HG03558 (cell line): Measurements from ENCODE around the gene U2AF1L4.
A peak's percentile ranks its signal among the peaks of the same experiment; 100 is the strongest.

Source experiments
- ATAC-seq: cut with Tn5 transposase; IDR thresholded peaks from one replicate; pipeline ENCODE4 v1.9.1; 2021; ENCODE audit warnings: moderate number of reproducible peaks; ENCODE audit not compliant: unreplicated experiment; ENCODE audit errors: extremely low read depth

The U2AF1L4 gene

GRCh38 chr19:35743640-35744429, 1.4 kb downstream of the U2AF1L4 start:
- ATAC-seq, result no peak

DNA sequence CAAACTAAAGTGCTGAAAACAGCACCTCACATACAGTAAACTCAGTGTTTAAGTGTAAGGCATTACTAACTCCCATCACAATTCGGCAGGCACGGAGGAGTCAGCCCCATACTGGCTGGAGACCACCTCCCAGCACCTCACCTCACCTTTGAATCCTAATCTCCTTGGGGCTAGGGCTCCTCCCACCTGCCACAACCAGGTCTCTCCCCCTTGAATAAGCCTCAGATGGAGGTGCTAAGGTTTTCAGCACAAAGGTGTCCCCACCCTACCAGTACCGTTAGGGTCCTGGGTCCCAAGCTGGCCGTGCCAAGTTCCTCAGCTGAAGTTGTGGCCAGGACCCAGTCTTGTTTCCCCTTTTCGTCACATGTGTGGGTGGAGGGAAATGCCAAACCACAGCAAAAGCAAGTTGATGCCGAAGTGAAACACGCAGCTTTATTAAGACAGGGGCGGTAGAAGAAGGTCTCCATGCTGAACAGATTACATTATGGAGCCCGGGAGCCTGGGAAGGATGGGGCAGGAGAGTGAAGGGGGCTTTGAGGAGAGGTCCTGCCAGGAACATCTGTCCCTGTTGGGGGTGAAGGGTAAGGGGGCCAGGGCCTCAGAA, 3.0 kb downstream of the U2AF1L4 start, which contains the start of gene IGFLR1:
Gene IGFLR1, minus strand, starts transcription at position 332 of the 604 bp plus-strand sequence. CDS start 1,272 bp downstream, outside the sequence.
- no peak for ATAC-seq

DNA sequence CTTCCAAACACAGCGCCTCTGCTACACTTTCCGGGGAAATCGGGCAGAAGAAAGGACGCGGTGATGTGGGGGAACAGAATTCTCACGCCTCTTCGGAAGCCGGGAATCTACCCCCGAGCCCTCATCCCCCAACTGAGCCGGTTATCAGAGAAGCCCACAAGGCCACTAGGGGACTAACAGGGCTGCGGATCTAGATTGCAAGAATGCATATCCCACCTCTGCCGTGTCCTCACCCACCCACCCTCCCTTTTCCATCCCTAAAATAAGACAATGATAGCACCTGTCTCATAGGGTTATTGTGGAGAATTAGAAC, 4.1 kb downstream of the U2AF1L4 start:
- no peak for ATAC-seq

- peak; percentile 28 for ATAC-seq
Observed at GRCh38 chr19:35740423-35741202, 4.6 kb downstream of the U2AF1L4 start.

- ATAC-seq, result no peak
Observed at GRCh38 chr19:35740108-35740422, 5.2 kb downstream of the U2AF1L4 start.

DNA sequence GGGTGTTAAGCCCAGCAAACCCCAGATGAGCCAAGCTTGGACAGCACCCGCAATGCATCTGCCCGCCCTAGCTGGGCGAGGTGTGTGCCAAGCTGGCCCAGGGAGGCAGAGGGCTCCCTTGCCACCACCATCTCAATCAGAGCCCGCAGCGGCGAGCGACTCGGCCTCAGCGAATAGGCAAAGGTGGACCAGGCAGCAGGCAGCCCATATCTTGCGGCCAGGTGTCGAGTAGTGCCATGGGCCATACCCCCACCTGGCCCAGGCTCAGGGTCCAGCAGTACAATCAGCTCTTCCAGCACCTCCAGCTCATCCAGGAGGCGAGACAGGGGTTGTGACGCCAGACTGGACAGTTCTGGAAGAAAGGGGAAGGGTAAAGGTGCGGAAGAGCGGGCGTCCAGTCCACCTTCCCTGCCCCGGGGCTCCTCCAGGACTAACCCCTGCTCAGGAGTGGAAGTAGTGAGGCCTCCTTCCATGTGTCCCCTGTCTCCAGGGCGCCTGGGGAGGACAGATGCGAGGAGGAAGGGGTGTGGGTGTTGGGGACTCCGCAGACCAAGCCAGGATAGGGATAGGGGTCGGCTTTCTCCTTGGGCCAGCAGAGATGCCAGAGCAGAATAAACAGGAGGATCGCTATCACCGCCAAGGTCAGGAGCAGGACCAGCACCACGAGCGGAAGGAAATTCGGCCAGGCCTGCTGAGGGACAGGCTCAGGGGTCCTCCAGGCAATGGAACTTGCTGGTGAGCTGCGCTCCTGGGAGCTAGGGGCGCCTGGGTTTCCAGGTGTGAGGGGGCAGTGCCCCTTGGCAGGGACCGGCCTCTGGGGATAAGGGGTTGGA, 5.7 kb downstream of the U2AF1L4 start:
- ATAC-seq, result no peak

- ATAC-seq, result no peak
Observed at GRCh38 chr19:35738887-35739229, 6.4 kb downstream of the U2AF1L4 start.

GRCh38 chr19:35738021-35738886, 7.0 kb downstream of the U2AF1L4 start:
- no peak for ATAC-seq

GRCh38 chr19:35736913-35737886, 8.0 kb downstream of the U2AF1L4 start:
- ATAC-seq, result no peak

GRCh38 chr19:35734889-35735288, 10.3 kb downstream of the U2AF1L4 start:
- no peak for ATAC-seq

DNA sequence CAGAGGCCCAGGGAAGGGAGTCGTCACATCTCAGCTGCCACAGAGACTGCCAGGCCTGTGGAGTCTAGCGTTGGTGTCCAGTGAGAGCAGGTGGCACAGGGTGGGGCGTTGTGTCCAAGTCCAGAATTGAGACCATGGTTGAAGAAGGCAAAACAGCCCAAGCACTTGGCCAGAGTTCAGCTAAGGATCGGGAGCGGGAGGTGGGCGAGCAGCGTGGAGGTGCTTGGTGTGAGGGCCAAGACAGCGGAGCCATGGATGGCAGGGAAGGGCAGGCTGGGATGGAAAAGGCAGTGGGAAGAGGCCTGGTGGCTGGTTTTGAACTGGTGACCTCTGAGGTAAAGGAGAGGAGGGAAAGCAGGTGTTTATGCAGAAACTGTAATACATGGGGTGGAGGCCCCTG, 10.9 kb downstream of the U2AF1L4 start:
- ATAC-seq, result no peak

- ATAC-seq, result no peak
Observed at GRCh38 chr19:35733180-35734125, 11.8 kb downstream of the U2AF1L4 start.

- no peak for ATAC-seq
Observed at GRCh38 chr19:35732540-35733179, 12.6 kb downstream of the U2AF1L4 start.

DNA sequence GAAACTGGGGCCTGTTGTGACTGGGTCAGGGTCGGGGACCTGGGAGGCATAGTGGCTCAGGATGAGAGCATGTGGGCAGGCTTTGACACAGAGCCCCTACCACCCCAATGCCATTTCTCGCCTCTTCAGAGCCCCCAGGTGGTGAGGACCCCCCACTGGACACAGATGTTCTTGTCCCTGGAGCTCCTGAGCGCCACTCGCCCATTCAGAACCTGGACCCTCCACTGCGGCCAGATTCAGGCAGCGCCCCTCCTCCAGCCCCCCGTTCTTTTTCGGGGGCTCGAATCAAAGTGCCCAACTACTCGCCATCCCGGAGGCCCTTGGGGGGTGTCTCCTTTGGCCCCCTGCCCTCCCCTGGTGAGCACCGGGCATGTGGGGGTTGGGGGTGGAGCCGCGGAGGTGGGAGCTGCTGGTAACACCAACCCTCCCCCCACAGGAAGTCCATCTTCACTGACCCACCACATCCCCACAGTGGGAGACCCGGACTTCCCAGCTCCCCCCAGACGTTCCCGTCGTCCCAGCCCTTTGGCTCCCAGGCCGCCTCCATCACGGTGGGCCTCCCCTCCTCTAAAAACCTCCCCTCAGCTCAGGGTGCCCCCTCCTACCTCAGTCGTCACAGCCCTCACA, 13.3 kb downstream of the U2AF1L4 start:
- ATAC-seq, result no peak

DNA sequence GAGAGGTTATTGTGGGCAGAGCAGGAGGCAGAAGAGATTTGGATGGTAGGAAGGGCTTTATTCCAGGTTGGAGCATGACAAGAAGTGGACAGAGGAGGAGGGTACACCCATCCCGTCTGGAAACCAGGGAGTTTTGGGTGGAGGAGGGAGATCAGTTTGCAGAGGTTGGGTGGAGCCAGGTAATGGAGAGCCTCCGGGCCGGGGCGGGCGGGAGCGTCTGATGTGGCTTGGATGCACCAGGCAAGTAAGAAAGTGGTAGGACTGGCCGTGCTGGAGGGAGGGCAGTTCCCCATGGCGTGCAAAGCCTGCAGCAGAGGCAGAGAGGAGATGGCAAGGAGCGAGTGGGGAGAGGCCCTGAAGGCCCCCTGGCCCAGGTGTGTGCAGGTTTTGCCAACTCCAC, 13.9 kb downstream of the U2AF1L4 start:
- no peak for ATAC-seq

DNA sequence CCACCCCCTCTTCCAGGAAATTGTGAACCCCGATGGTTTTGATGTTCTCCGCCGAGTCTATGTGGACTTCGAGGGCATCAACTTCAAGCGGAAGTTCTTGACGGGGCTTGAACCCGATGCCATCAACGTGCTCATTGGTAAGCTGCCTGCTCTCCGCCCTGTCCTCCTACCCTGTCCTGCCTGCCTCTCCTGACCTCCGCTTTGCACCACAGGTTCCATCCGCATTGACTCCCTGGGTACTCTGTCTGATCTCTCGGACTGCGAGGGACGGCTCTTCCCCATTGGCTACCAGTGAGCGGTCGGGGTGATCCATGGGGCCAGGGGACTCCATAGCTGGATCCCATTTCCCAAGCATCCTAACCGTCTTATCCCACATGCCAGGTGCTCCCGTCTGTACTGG, 14.9 kb downstream of the U2AF1L4 start:
- ATAC-seq, result no peak

GRCh38 chr19:35729763-35730162, 15.5 kb downstream of the U2AF1L4 start:
- no peak for ATAC-seq
